Smooth muscle cell (in vitro differentiated cells): Measurements from ENCODE around the gene ASS1. TPM values are rescaled to one million over a fixed set of nuclear protein-coding genes. Genes with fewer than 3 reads are reported as not detected.

Source experiments
- DNase-seq: peaks from one replicate; lab custom pipeline; 2025; ENCODE audit not compliant: unreplicated experiment; lab: John Stamatoyannopoulos, UW
- H2AFZ ChIP-seq: fragments of 200-600 bp; sonication (generic); 2 replicates; pipeline ENCODE4 v1.6.0; 2016; ENCODE audit warnings: antibody characterized with exemption, low read depth, mild to moderate bottlenecking
- H3F3A ChIP-seq: fragments of 200-600 bp; sonication (generic); 2 replicates; pipeline ENCODE4 v1.6.0; 2017; ENCODE audit warnings: antibody characterized with exemption, low read depth
- H3K27ac ChIP-seq: fragments of 200-600 bp; sonication (generic); 2 replicates; pipeline ENCODE4 v1.5.1; 2016; ENCODE audit warnings: low read depth, mild to moderate bottlenecking
- H3K27me3 ChIP-seq: fragments of 200-600 bp; sonication (generic); 2 replicates; pipeline ENCODE4 v1.6.1; 2016; ENCODE audit warnings: low read depth, mild to moderate bottlenecking
- H3K36me3 ChIP-seq: fragments of 200-600 bp; sonication (generic); 2 replicates; pipeline ENCODE4 v1.5.1; 2016; ENCODE audit warnings: low read depth
- H3K4me1 ChIP-seq: fragments of 200-600 bp; sonication (generic); 2 replicates; pipeline ENCODE4 v1.5.1; 2016; ENCODE audit warnings: low read depth
- H3K4me2 ChIP-seq: fragments of 200-600 bp; sonication (generic); 2 replicates; pipeline ENCODE4 v1.6.0; 2016; ENCODE audit warnings: mild to moderate bottlenecking
- H3K4me3 ChIP-seq: fragments of 200-600 bp; sonication (generic); 2 replicates; pipeline ENCODE4 v1.5.1; 2016; ENCODE audit warnings: mild to moderate bottlenecking
- H3K79me2 ChIP-seq: fragments of 200-600 bp; sonication (generic); 2 replicates; pipeline ENCODE4 v1.6.0; 2016; ENCODE audit warnings: low read depth, mild to moderate bottlenecking
- H3K9ac ChIP-seq: fragments of 200-600 bp; sonication (generic); 2 replicates; pipeline ENCODE4 v1.6.0; 2016; ENCODE audit warnings: low read depth
- H3K9me3 ChIP-seq: fragments of 200-600 bp; sonication (generic); replicated peaks from 2 replicates; pipeline ENCODE4 v1.5.1; 2016; ENCODE audit warnings: low read depth
- H4K20me1 ChIP-seq: fragments of 200-600 bp; sonication (generic); 2 replicates; pipeline ENCODE4 v1.6.0; 2016; ENCODE audit warnings: low read depth
- WGBS: methylation state at CpG from one replicate; pipeline ENCODE4 v1.1.7; 2016; ENCODE audit warnings: low lambda C conversion rate; 5-methylcytosine and 5-hydroxymethylcytosine counted together
- polyA plus RNA-seq: library from polyadenylated mRNA; unstranded; fragments of >200 nt; fragmentation: Nextera tagmentation; extraction: Ambion mirVana; gene quantifications from 2 replicates; pipeline ENCODE4 v1.2.1, GENCODE V29; 2016
- total RNA-seq: library from RNA; depleted of rRNA; stranded (reverse); fragments of >200 nt; gene quantifications from 2 replicates; pipeline ENCODE4 v1.2.3, GENCODE V29; 2014
- TF ChIP-seq, protein P1 (sequence below): fragments of 200-600 bp; sonication (generic); IDR thresholded peaks from 2 replicates; pipeline ENCODE4 v1.5.1; 2017; ENCODE audit warnings: borderline replicate concordance, mild to moderate bottlenecking, antibody characterized with exemption; ENCODE audit not compliant: insufficient read depth, poor library complexity, severe bottlenecking

The ASS1 gene
- total and polyA plus RNA-seq, 2 experiments from 2014 or later = 78.2 to 81.5 TPM

DNA sequence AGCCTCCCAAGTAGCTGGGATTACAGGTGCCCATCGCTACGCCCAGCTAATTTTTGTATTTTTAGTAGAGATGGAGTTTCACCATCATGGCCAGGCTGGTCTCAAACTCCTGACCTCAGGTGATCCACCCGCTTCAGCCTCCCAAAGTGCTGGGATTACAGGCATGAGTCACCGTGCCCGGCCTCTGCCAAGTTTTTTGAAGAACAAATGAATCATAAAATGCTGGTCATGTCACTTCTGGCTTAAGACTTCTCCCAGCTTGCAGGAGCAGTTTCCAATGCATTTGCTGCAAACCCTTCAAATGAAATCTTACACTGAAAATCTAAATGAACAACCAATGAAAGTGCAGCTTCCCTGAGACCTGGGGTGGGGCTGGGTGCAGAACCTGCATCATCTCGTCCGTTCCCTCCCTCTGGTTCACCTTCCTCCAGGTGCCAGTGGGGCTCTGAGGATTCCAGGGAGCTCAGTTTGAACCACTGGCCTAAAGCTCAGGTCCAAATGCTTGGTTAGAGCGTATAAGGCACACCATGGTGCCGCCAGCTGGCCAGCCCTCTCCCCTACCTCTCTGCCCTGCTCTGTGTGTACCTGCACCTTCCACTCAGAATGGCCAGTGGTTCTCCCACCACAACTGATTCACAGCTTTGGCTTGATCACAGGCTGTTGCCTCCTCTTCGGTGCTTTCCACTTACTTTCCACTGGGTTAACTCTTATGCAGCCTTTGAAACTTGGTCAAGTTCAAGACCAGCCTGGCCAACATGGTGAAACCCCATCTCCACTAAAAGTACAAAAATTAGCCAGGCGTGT is 94.9 kb downstream of the ASS1 start:
- Histone ChIP-seq H2AFZ (no peak overlapping the region), H3F3A (no peaks in the 10 kb centered on the region), H3K79me2 (no peaks in the 10 kb centered on the region), H3K9ac (no peak overlapping the region), H3K4me3 (no peak overlapping the region), H4K20me1 (no peaks in the 10 kb centered on the region), H3K27me3 (no peaks in the 10 kb centered on the region), H3K9me3 (no peaks in the 10 kb centered on the region), H3K4me1 (peaks cover 15% of the 10 kb centered on the region), H3K36me3 (no peaks in the 10 kb centered on the region), H3K27ac (no peak overlapping the region), H3K4me2 (no peak overlapping the region)
- no peak for DNase-seq
- TF ChIP-seq, protein P1, sequence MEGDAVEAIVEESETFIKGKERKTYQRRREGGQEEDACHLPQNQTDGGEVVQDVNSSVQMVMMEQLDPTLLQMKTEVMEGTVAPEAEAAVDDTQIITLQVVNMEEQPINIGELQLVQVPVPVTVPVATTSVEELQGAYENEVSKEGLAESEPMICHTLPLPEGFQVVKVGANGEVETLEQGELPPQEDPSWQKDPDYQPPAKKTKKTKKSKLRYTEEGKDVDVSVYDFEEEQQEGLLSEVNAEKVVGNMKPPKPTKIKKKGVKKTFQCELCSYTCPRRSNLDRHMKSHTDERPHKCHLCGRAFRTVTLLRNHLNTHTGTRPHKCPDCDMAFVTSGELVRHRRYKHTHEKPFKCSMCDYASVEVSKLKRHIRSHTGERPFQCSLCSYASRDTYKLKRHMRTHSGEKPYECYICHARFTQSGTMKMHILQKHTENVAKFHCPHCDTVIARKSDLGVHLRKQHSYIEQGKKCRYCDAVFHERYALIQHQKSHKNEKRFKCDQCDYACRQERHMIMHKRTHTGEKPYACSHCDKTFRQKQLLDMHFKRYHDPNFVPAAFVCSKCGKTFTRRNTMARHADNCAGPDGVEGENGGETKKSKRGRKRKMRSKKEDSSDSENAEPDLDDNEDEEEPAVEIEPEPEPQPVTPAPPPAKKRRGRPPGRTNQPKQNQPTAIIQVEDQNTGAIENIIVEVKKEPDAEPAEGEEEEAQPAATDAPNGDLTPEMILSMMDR = no peak
- 77% methylated on average over 11 of the region's 11 CpGs for WGBS

DNA sequence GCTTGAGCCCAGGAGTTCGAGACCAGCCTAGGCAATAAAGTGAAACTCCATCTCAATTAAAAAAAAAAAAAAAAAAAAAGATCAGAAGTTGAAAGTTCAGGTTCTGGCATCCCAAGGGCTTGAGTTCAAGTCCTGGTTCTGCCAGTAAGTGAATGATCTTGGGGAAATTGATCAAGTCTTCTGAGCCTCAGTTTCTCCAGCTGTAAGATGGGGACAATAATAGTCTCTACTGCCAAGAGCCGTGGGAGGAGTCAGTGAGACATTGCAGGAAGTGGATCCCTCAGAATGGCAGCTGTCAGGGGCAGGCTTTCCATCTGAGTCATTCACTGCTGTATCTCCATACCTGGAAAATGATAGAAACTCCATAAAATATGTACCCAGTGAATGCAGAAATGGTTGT is 96.8 kb downstream of the ASS1 start:
- DNase-seq = no peak
- H2AFZ ChIP-seq = no peak overlapping the region
- no peaks in the 10 kb centered on the region for H4K20me1 ChIP-seq
- H3K4me1 ChIP-seq = peaks cover 4% of the 10 kb centered on the region
- H3K9me3 ChIP-seq = no peaks in the 10 kb centered on the region
- H3K27me3 ChIP-seq = peaks cover 3% of the 10 kb centered on the region
- H3K4me3 ChIP-seq = no peak overlapping the region
- no peaks in the 10 kb centered on the region for H3F3A ChIP-seq
- H3K27ac ChIP-seq = no peak overlapping the region
- no peak overlapping the region for H3K9ac ChIP-seq
- TF ChIP-seq, protein P1 = no peak
- H3K36me3 ChIP-seq = no peaks in the 10 kb centered on the region
- H3K79me2 ChIP-seq = no peaks in the 10 kb centered on the region
- no peak overlapping the region for H3K4me2 ChIP-seq
- WGBS = 77% methylated on average over 2 of the region's 2 CpGs

DNA sequence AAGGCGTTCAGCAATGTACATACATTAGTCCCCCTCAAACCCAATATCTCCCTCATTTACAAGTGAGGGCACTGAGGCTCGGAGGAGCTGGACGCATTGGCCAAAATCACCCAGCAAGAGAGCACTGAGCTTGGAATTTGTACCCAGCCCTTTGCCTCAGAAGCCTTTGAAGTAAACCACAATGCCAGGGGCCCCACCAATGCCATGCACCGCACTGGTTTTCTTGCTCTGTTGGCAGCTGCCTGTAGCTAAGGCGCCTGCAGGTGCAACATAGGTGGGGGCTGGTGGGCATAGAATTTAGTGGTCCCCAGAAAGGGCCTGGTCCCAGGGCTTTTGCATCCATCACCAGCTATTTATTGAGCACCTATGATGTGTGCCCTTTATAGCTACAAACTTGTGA is 97.3 kb downstream of the ASS1 start:
- no peak overlapping the region for H3K27ac ChIP-seq
- no peaks in the 10 kb centered on the region for H3K36me3 ChIP-seq
- H3K9me3 ChIP-seq = no peaks in the 10 kb centered on the region
- H4K20me1 ChIP-seq = no peaks in the 10 kb centered on the region
- peaks cover 4% of the 10 kb centered on the region for H3K4me1 ChIP-seq
- H3K79me2 ChIP-seq = no peaks in the 10 kb centered on the region
- H3F3A ChIP-seq = no peaks in the 10 kb centered on the region
- H2AFZ ChIP-seq = no peak overlapping the region
- DNase-seq = no peak
- no peak overlapping the region for H3K4me2 ChIP-seq
- no peak overlapping the region for H3K9ac ChIP-seq
- H3K27me3 ChIP-seq = peaks cover 3% of the 10 kb centered on the region
- TF ChIP-seq, protein P1 = no peak
- WGBS = 93% methylated on average over 5 of the region's 5 CpGs
- no peak overlapping the region for H3K4me3 ChIP-seq
